ENCODE results near the gene PTX4. TPM values are rescaled to one million over a fixed set of nuclear protein-coding genes. Genes with fewer than 3 reads are reported as not detected.

The PTX4 gene
- total RNA-seq, 1 donor from 2014 or later: not detected

DNA sequence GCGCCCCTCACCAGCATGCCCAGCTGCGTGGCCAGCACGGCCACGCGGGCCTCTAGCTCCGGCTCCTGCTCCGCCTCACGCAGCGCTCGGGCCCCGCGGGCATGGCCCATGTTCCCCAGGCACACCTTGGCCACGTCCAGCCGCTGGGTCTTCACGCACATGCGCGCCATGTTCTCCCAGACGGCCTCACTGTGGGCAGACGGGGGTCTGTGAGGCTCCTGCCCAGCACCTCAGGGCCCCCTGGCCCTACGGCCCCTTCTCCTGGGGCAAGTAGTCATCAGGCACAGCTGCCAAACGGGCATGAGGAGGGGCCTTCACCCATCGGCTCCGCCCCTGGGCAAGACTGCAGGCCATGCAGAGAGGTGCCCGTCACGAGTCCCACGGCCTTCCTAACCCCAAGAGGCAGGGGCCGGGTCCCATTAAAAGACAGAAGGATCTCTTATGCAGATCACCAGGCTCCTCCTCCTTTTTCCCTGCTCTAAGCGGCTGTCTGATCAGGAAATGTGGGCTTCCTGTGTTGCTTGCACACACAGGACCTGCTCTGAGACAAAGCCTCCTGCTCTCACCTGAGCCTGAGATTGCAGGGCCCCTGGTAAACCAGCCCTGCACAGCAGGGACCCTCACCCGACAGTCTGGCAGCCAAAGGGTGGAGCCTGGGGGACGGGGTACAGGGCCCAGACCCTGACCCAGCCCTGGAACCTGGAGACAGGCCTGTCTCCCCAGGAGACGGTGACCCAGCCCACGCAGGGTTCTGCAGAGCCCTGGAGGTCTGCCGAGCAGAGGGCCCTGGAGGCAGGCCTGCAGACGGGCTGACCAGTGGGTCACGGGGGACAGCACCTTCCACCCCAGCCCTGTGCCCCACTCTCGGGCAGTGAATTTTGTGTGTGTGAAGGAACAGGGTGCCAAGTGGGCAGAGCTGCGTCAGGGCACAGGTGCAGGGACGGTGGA, 38.1 kb upstream of the PTX4 start:
- Mint-ChIP-seq H3K27me3 (no peaks in the 10 kb centered on the region), H3K36me3 (ENCODE audit: insufficient read depth) (no peaks in the 10 kb centered on the region), H3K27ac (no peak overlapping the region), H3K4me3 (ENCODE audit: low read depth) (no peak overlapping the region), H3K9me3 (ENCODE audit: low read depth) (no peaks in the 10 kb centered on the region), H3K4me1 (ENCODE audit: low read depth) (no peaks in the 10 kb centered on the region)
- DNase-seq (ENCODE audit: low spot score, unreplicated experiment): no peak
- TF ChIP-seq, protein P1, sequence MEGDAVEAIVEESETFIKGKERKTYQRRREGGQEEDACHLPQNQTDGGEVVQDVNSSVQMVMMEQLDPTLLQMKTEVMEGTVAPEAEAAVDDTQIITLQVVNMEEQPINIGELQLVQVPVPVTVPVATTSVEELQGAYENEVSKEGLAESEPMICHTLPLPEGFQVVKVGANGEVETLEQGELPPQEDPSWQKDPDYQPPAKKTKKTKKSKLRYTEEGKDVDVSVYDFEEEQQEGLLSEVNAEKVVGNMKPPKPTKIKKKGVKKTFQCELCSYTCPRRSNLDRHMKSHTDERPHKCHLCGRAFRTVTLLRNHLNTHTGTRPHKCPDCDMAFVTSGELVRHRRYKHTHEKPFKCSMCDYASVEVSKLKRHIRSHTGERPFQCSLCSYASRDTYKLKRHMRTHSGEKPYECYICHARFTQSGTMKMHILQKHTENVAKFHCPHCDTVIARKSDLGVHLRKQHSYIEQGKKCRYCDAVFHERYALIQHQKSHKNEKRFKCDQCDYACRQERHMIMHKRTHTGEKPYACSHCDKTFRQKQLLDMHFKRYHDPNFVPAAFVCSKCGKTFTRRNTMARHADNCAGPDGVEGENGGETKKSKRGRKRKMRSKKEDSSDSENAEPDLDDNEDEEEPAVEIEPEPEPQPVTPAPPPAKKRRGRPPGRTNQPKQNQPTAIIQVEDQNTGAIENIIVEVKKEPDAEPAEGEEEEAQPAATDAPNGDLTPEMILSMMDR (IDR thresholded peaks at IDR 0.05; ENCODE audit: unreplicated experiment): no peak

DNA sequence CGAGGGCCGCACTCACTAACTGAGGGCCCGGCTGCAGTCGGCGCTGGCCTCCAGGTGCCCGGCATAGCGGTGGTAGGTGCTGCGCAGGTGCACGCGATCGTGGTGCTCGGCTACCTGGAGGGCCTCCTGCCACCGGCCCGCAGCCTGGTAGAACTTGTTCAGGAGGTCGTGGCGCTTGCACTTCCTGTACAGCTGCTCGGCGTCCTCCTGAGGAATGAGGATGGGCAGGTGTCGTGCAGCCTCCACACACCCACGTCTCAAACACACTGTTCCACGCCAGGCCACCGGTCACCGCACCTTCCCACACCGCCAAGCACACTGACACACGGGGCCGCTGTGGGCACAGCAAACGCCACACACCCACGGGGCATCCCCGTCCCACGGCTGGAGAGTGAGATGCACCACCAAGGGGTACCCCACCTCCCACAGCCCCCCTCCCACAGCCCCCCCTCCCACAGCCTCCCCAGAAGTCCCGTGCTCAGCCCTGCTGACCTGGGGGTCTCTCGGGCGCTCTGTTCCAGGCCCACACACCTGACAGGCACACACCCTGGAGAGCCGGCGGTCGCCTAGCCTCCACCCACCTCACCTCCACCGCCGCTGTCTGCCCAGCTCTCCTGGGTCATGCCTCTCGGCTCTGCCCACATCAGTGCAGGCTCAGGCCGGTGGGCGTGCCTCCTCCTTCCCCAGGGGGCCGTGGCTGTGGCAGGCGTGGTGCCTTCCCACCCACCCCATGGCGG, 37.3 kb upstream of the PTX4 start:
- no peaks in the 10 kb centered on the region for H3K27me3 Mint-ChIP-seq
- no peaks in the 10 kb centered on the region for H3K4me1 Mint-ChIP-seq (ENCODE audit: low read depth)
- DNase-seq (ENCODE audit: low spot score, unreplicated experiment): no peak
- H3K36me3 Mint-ChIP-seq (ENCODE audit: insufficient read depth): no peaks in the 10 kb centered on the region
- H3K9me3 Mint-ChIP-seq (ENCODE audit: low read depth): no peaks in the 10 kb centered on the region
- H3K4me3 Mint-ChIP-seq (ENCODE audit: low read depth): no peak overlapping the region
- H3K27ac Mint-ChIP-seq: no peak overlapping the region
- TF ChIP-seq, protein P1 (IDR thresholded peaks at IDR 0.05; ENCODE audit: unreplicated experiment): no peak

DNA sequence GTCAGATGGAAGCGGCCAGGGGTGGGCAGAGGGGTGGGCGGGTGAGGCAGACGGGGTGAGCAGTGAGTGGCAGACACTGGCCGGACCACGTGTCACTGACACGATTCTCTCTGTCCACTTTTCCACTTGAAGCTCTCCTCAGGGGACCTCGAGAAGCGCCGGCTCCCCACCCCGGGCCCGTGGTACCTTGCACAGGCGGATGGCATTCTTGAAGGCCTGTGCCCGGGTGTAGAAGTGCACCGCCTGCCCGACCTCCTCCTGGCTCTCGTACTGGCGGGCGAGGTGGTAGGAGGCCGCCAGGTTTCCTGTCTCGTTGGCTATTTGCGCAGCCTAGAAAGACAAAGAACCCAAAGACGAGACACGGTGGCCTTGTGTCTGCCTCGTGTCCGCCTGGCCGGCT, 35.6 kb upstream of the PTX4 start:
- no peaks in the 10 kb centered on the region for H3K36me3 Mint-ChIP-seq (ENCODE audit: insufficient read depth)
- no peaks in the 10 kb centered on the region for H3K27me3 Mint-ChIP-seq
- no peaks in the 10 kb centered on the region for H3K9me3 Mint-ChIP-seq (ENCODE audit: low read depth)
- H3K4me1 Mint-ChIP-seq (ENCODE audit: low read depth): no peaks in the 10 kb centered on the region
- no peak overlapping the region for H3K27ac Mint-ChIP-seq
- TF ChIP-seq, protein P1 (IDR thresholded peaks at IDR 0.05; ENCODE audit: unreplicated experiment): no peak
- no peak for DNase-seq (ENCODE audit: low spot score, unreplicated experiment)
- no peak overlapping the region for H3K4me3 Mint-ChIP-seq (ENCODE audit: low read depth)

DNA sequence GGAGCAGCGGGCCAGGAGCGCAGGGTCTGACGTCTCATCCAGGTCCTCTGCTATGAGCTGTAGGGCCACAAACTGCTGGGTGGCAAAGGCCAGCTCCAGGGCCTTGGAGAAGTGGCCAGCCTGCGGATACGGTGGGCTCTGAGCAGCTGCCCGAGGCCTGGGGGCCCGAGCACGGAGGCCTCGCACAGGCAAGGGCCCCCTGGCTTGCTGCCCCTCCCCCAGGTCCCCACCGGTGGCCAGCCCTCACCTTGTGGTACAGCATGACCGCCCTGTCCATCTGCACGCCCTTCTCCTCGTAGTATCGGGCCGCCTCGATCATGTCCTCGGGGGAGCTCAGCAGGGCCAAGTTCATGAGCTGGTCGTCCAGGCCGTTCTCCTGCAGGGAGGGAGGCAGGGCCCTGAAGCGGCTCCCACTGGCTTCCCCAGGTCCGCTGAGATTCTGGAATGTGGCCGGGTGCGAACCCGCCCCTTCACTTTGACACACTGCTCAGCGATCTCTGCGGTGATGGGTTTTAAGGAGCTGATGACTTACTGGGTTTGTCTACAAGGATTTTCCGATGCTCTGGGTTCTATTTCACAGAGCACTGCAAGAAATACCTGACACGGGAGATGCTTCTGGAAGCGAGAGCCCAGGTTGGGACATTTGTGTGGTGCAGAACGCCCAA, 35.0 kb upstream of the PTX4 start:
- Mint-ChIP-seq H3K4me3 (ENCODE audit: low read depth) (no peak overlapping the region), H3K27ac (no peak overlapping the region), H3K27me3 (no peaks in the 10 kb centered on the region), H3K36me3 (ENCODE audit: insufficient read depth) (peaks cover 3% of the 10 kb centered on the region), H3K4me1 (ENCODE audit: low read depth) (no peaks in the 10 kb centered on the region), H3K9me3 (ENCODE audit: low read depth) (no peaks in the 10 kb centered on the region)
- TF ChIP-seq, protein P1 (IDR thresholded peaks at IDR 0.05; ENCODE audit: unreplicated experiment): no peak
- DNase-seq (ENCODE audit: low spot score, unreplicated experiment): no peak

DNA sequence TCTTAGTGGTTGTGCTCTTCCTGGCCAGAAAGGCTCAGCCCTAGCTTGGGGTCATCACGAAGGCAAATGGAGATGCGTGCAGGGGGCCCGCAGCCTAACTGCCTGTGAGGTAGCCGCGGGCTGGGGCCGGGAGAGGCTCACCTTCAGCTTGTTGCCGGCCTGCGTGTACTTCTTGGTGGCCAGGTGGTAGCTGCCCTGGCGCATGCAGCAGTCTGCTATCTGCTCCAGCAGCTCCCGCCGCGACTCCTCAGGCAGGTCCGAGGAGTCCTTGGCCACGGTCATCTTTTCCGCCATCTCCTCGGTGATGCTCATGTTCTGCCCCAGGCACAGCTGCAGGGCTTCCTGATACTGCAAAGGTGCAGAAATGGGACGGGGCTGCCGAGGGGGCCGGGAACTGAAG, 31.7 kb upstream of the PTX4 start:
- no peak for DNase-seq (ENCODE audit: low spot score, unreplicated experiment)
- Mint-ChIP-seq H3K9me3 (ENCODE audit: low read depth) (no peaks in the 10 kb centered on the region), H3K36me3 (ENCODE audit: insufficient read depth) (peaks cover 12% of the 10 kb centered on the region), H3K27me3 (no peaks in the 10 kb centered on the region), H3K4me1 (ENCODE audit: low read depth) (no peaks in the 10 kb centered on the region), H3K4me3 (ENCODE audit: low read depth) (no peak overlapping the region), H3K27ac (no peak overlapping the region)
- TF ChIP-seq, protein P1 (IDR thresholded peaks at IDR 0.05; ENCODE audit: unreplicated experiment): no peak

All from progenitor cell of endocrine pancreas (in vitro differentiated cells).